HEK293 (cell line): Measurements from ENCODE around the gene IL15RA.

Source experiments
- CTCF ChIA-PET: fragments of 350-600 bp; formaldehyde crosslinking; extraction: SDS; loops from one replicate; lab custom pipeline; 2021; ENCODE audit warnings: antibody characterized with exemption; lab: Yijun Ruan, JAX
- POLR2A ChIA-PET: fragments of 300-600 bp; formaldehyde crosslinking; extraction: SDS; loops from one replicate; lab custom pipeline; 2020; ENCODE audit warnings: antibody characterized with exemption, inconsistent platforms; lab: Yijun Ruan, JAX
- H3K27ac ChIP-seq: fragments of 200-500 bp; sonication (Bioruptor generic); 2 replicates; pipeline ENCODE4 v1.5.1; 2014; ENCODE audit warnings: low read depth, low read length, control low read depth, inconsistent platforms; ENCODE audit errors: extremely low read depth
- H3K36me3 ChIP-seq, 2 experiments: fragments of 200-500 bp in 1 of 2; sonication (Bioruptor generic) in 1 of 2; 1 replicate in 1 of 2; 2 replicates in 1 of 2; pipeline ENCODE4 v1.5.1; 2014 to 2017; ENCODE audit warnings: inconsistent platforms in 2 of 2, low read length in 2 of 2; ENCODE audit not compliant: control insufficient read depth in 2 of 2, insufficient read depth in 1 of 2
- H3K4me1 ChIP-seq: fragments of 200-500 bp; sonication (Bioruptor generic); 2 replicates; pipeline ENCODE4 v1.5.1; 2014; ENCODE audit warnings: mild to moderate bottlenecking, low read length, inconsistent platforms; ENCODE audit not compliant: control insufficient read depth, insufficient read depth
- H3K4me3 ChIP-seq: 2 replicates; pipeline ENCODE4 v1.5.1; 2011; ENCODE audit warnings: low read depth, mild to moderate bottlenecking, control low read depth, low read length, moderate library complexity
- H3K9me3 ChIP-seq: fragments of 200-500 bp; sonication (Bioruptor generic); 2 replicates; pipeline ENCODE4 v1.5.1; 2014; ENCODE audit warnings: low read depth, low read length, inconsistent platforms; ENCODE audit not compliant: control insufficient read depth, insufficient read depth
- EGR2 ChIP-seq: fragments of 450-650 bp; formaldehyde crosslinking; IDR thresholded peaks from 2 replicates; pipeline ENCODE4 v1.5.1; 2016; ENCODE audit warnings: low read depth, missing biosample characterization, missing genetic modification characterization
- MYNN ChIP-seq: fragments of 450-650 bp; formaldehyde crosslinking; IDR thresholded peaks from 2 replicates; pipeline ENCODE4 v1.5.1; 2016; ENCODE audit warnings: missing biosample characterization, missing genetic modification characterization, borderline replicate concordance
- PRDM1 ChIP-seq: fragments of 450-650 bp; formaldehyde crosslinking; IDR thresholded peaks from 2 replicates; pipeline ENCODE4; 2016; ENCODE audit warnings: missing biosample characterization, missing genetic modification characterization
- PRDM4 ChIP-seq: fragments of 450-650 bp; formaldehyde crosslinking; IDR thresholded peaks from 2 replicates; pipeline ENCODE4 v1.5.1; 2017; ENCODE audit warnings: missing biosample characterization, missing genetic modification characterization
- REPIN1 ChIP-seq: fragments of 450-650 bp; formaldehyde crosslinking; IDR thresholded peaks from 2 replicates; pipeline ENCODE4 v1.5.1; 2017; ENCODE audit warnings: missing biosample characterization, missing genetic modification characterization, low read depth
- SALL2 ChIP-seq: fragments of 450-650 bp; formaldehyde crosslinking; IDR thresholded peaks from 2 replicates; pipeline ENCODE4 v1.5.0; 2017; ENCODE audit warnings: missing biosample characterization, mild to moderate bottlenecking, missing genetic modification characterization, borderline replicate concordance
- SCRT1 ChIP-seq: fragments of 450-650 bp; formaldehyde crosslinking; IDR thresholded peaks from 2 replicates; pipeline ENCODE4 v1.5.1; 2016; ENCODE audit warnings: missing biosample characterization, missing genetic modification characterization, borderline replicate concordance
- YY1 ChIP-seq: fragments of 450-650 bp; formaldehyde crosslinking; IDR thresholded peaks from 2 replicates; pipeline ENCODE4 v1.5.1; 2018; ENCODE audit warnings: missing biosample characterization, missing genetic modification characterization
- ZBTB20 ChIP-seq: fragments of 450-650 bp; formaldehyde crosslinking; IDR thresholded peaks from 2 replicates; pipeline ENCODE4 v1.5.1; 2016; ENCODE audit warnings: missing biosample characterization, missing genetic modification characterization
- ZFP41 ChIP-seq: fragments of 450-650 bp; formaldehyde crosslinking; IDR thresholded peaks from 2 replicates; pipeline ENCODE4 v1.5.1; 2016; ENCODE audit warnings: missing biosample characterization, missing genetic modification characterization, borderline replicate concordance
- ZNF133 ChIP-seq: fragments of 450-650 bp; formaldehyde crosslinking; IDR thresholded peaks from 2 replicates; pipeline ENCODE4 v1.5.1; 2016; ENCODE audit warnings: missing biosample characterization, missing genetic modification characterization
- ZNF169 ChIP-seq: fragments of 450-650 bp; formaldehyde crosslinking; IDR thresholded peaks from 2 replicates; pipeline ENCODE4 v1.5.1; 2016; ENCODE audit warnings: missing biosample characterization, missing genetic modification characterization
- ZNF202 ChIP-seq: fragments of 450-650 bp; formaldehyde crosslinking; IDR thresholded peaks from 2 replicates; pipeline ENCODE4 v1.5.1; 2016; ENCODE audit warnings: missing biosample characterization, missing genetic modification characterization, borderline replicate concordance
- ZNF214 ChIP-seq: fragments of 450-650 bp; formaldehyde crosslinking; IDR thresholded peaks from 2 replicates; pipeline ENCODE4 v1.5.1; 2017; ENCODE audit warnings: missing biosample characterization, mild to moderate bottlenecking, missing genetic modification characterization, borderline replicate concordance
- ZNF311 ChIP-seq: fragments of 450-650 bp; formaldehyde crosslinking; IDR thresholded peaks from 2 replicates; pipeline ENCODE4 v1.5.1; 2017; ENCODE audit warnings: missing biosample characterization, missing genetic modification characterization, borderline replicate concordance
- ZNF391 ChIP-seq: fragments of 450-650 bp; formaldehyde crosslinking; IDR thresholded peaks from 2 replicates; pipeline ENCODE4 v1.5.1; 2016; ENCODE audit warnings: low read depth, missing biosample characterization, missing genetic modification characterization, borderline replicate concordance
- ZNF394 ChIP-seq: fragments of 450-650 bp; formaldehyde crosslinking; IDR thresholded peaks from 2 replicates; pipeline ENCODE4 v1.5.1; 2016; ENCODE audit warnings: missing biosample characterization, missing genetic modification characterization, mild to moderate bottlenecking, moderate library complexity, borderline replicate concordance
- ZNF561 ChIP-seq: fragments of 450-650 bp; IDR thresholded peaks from 2 replicates; pipeline ENCODE4 v1.5.1; 2018; ENCODE audit warnings: missing biosample characterization, missing genetic modification characterization, borderline replicate concordance
- ZNF629 ChIP-seq: fragments of 450-650 bp; formaldehyde crosslinking; IDR thresholded peaks from 2 replicates; pipeline ENCODE4 v1.5.1; 2017; ENCODE audit warnings: missing biosample characterization, missing genetic modification characterization
- ZNF785 ChIP-seq: fragments of 450-650 bp; formaldehyde crosslinking; IDR thresholded peaks from 2 replicates; pipeline ENCODE4 v1.5.1; 2016; ENCODE audit warnings: missing biosample characterization, missing genetic modification characterization
- ZSCAN16 ChIP-seq: fragments of 450-650 bp; formaldehyde crosslinking; IDR thresholded peaks from 2 replicates; pipeline ENCODE4 v1.5.1; 2016; ENCODE audit warnings: missing biosample characterization, missing genetic modification characterization
- ZXDB ChIP-seq: fragments of 450-650 bp; formaldehyde crosslinking; IDR thresholded peaks from 2 replicates; pipeline ENCODE4 v1.5.1; 2016; ENCODE audit warnings: missing biosample characterization, missing genetic modification characterization
- TF ChIP-seq, protein P1 (sequence below): IDR thresholded peaks from 2 replicates; pipeline ENCODE4 v1.6.1; 2011; ENCODE audit warnings: mild to moderate bottlenecking, low read depth, low read length, borderline replicate concordance

The IL15RA gene

GRCh38 chr10:5970527-5970926 is 6.8 kb downstream of the IL15RA start:
- ChIA-PET POLR2A (no interaction called here), CTCF (no interaction called here)
- Histone ChIP-seq H3K36me3 (no peaks in the 10 kb centered on the region), H3K9me3 (no peaks in the 10 kb centered on the region), H3K4me1 (no peaks in the 10 kb centered on the region), H3K4me3 (no peak overlapping the region), H3K27ac (no peak overlapping the region)
- TF ChIP-seq ZNF785 (tag by site-specific recombination) (no peak), ZNF561 (tag by site-specific recombination) (no peak), EGR2 (tag by site-specific recombination) (no peak), ZBTB20 (tag by site-specific recombination) (no peak), ZXDB (tag by site-specific recombination) (no peak), ZSCAN16 (tag by site-specific recombination) (no peak), ZNF202 (tag by site-specific recombination) (no peak), ZNF391 (tag by site-specific recombination) (no peak), REPIN1 (no peak), YY1 (tag by site-specific recombination) (no peak)

DNA sequence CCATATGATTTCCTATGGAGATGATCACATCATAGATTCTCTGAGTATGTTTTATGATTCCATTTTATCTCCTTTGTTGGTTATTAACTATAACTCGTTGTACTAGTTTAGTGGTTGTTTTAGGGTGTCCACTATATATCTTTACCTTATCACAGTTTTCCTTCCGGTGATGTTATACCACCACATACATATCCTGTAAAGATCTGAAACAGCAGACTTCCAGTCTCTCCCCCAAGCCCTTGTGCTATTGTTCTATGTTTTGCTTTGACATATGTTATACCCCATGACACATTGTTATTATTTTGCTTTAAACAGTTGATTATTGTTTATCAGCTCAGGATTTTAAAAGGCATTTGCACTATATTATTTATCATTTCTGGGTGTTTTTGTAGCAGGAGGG is 7.3 kb downstream of the IL15RA start:
- H3K4me3 ChIP-seq, result no peak overlapping the region
- ChIA-PET CTCF (no interaction called here), POLR2A (no interaction called here)
- H3K4me1 ChIP-seq, result no peaks in the 10 kb centered on the region
- no peaks in the 10 kb centered on the region for H3K9me3 ChIP-seq
- H3K36me3 ChIP-seq, result no peaks in the 10 kb centered on the region
- H3K27ac ChIP-seq, result no peak overlapping the region
- no peak for TF ChIP-seq PRDM4 (tag by site-specific recombination)
- no peak for TF ChIP-seq ZNF133 (tag by site-specific recombination)
- TF ChIP-seq, protein P1, sequence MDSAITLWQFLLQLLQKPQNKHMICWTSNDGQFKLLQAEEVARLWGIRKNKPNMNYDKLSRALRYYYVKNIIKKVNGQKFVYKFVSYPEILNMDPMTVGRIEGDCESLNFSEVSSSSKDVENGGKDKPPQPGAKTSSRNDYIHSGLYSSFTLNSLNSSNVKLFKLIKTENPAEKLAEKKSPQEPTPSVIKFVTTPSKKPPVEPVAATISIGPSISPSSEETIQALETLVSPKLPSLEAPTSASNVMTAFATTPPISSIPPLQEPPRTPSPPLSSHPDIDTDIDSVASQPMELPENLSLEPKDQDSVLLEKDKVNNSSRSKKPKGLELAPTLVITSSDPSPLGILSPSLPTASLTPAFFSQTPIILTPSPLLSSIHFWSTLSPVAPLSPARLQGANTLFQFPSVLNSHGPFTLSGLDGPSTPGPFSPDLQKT, result no peak
- TF ChIP-seq ZNF394 (tag by site-specific recombination), result no peak
- TF ChIP-seq SCRT1 (tag by site-specific recombination), result no peak
- TF ChIP-seq ZXDB (tag by site-specific recombination), result no peak
- TF ChIP-seq ZNF169 (tag by site-specific recombination), result no peak
- TF ChIP-seq ZNF311 (tag by site-specific recombination), result no peak
- TF ChIP-seq SALL2 (tag by site-specific recombination), result no peak

- CTCF ChIA-PET, result no interaction called here
- Histone ChIP-seq H3K36me3 (no peaks in the 10 kb centered on the region), H3K9me3 (no peaks in the 10 kb centered on the region), H3K27ac (no peak overlapping the region), H3K4me1 (no peaks in the 10 kb centered on the region), H3K4me3 (no peak overlapping the region)
- TF ChIP-seq ZNF629, result no peak
- no peak for TF ChIP-seq ZNF214 (tag by site-specific recombination)
- TF ChIP-seq MYNN, result no peak
- no peak for TF ChIP-seq ZFP41 (tag by site-specific recombination)
- no peak for TF ChIP-seq PRDM1
- POLR2A ChIA-PET, result no interaction called here
These were observed 8.5 kb downstream of the IL15RA start for GRCh38 chr10:5968681-5969453.
